HFF-Myc (cell line): ENCODE measurements around the gene USP10.

Experiments used
- DNase-seq: peaks from one replicate; pipeline ENCODE4 v3.0.0-alpha.2; 2011; ENCODE audit warnings: low read depth; ENCODE audit errors: extremely low read depth
- H3K4me3 ChIP-seq: replicated peaks from 2 replicates; pipeline ENCODE4 v1.5.1; 2011; ENCODE audit warnings: low read depth, mild to moderate bottlenecking, control low read depth, low read length
- TF ChIP-seq, protein P1 (sequence below): IDR thresholded peaks from 2 replicates; pipeline ENCODE4 v1.5.1; 2012; ENCODE audit warnings: mild to moderate bottlenecking, low read depth, low read length, control low read depth; ENCODE audit errors: missing control alignments

Gene USP10

DNA sequence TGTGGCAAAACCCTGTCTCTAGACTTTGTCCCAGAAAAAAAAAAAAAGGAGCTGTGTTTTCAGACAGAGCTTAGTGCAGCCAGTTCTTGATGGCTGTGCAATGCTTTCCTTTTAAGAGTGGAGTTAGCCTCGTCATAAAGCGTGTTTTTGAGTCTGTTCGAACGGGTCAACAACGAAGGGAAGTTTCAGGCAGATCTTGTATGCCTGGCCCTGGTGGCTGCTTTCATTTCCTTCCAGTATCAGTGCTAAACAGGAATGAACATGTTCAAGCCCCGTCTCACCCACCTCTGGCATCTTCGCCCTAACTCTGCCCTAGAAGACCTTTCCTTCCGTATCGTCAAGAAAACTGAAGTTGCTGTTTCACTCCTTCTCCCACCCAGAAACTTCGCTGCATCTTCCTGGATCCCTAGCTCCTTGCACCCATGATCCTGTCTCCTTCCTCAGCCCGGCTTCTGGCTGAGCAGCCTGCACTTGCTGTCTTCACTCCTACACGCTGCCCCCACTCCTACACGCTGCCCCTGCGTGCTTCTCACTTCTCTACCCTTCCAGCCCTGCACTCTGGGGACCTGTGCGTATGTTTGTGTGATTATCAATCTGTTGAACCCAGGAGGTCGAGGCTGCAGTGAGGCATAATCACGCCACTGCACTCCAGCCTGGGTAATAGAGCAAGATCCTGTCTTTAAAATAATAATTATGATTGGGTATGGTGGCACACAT, 55.3 kb downstream of the USP10 start:
- no peak for DNase-seq
- TF ChIP-seq, protein P1, sequence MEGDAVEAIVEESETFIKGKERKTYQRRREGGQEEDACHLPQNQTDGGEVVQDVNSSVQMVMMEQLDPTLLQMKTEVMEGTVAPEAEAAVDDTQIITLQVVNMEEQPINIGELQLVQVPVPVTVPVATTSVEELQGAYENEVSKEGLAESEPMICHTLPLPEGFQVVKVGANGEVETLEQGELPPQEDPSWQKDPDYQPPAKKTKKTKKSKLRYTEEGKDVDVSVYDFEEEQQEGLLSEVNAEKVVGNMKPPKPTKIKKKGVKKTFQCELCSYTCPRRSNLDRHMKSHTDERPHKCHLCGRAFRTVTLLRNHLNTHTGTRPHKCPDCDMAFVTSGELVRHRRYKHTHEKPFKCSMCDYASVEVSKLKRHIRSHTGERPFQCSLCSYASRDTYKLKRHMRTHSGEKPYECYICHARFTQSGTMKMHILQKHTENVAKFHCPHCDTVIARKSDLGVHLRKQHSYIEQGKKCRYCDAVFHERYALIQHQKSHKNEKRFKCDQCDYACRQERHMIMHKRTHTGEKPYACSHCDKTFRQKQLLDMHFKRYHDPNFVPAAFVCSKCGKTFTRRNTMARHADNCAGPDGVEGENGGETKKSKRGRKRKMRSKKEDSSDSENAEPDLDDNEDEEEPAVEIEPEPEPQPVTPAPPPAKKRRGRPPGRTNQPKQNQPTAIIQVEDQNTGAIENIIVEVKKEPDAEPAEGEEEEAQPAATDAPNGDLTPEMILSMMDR, result no peak
- H3K4me3 ChIP-seq, result no peak overlapping the region

DNA sequence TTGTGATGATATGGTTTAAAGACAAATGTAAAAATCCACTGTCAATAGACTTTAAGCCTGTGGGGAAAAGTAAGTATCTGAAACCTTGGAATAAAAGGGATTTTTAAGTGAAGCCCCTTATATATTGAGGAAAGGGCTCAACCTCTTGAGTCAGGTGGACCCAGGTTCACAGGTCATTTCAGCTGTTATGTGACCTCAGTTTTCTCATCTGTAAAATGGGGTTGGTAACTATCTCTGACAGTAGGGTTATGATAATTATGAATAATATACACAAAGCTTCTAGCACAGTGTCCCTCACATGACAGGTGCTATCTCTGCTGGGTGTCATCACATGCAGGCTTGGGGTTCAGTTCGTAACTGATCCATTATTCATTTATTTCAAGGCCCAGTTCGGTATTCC, 57.0 kb downstream of the USP10 start:
- no peak for DNase-seq
- TF ChIP-seq, protein P1, result no peak
- no peak overlapping the region for H3K4me3 ChIP-seq

DNA sequence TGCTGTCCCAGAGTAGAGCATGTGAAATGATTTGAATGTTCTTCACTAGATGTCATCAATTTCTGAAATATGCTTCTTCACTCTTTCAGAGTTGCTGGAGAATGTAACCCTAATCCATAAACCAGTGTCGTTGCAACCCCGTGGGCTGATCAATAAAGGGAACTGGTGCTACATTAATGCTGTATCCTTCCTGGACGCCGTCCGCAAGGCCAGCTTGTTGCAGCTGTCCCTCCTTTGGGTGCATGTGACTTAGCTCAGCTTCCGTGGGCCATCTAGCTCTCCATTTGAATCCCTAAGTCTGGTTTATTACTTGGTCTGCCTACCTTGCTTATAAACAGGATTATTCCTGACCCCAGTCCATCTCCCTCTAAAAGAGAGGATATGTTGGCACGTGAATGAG, 58.8 kb downstream of the USP10 start:
- TF ChIP-seq, protein P1, result no peak
- H3K4me3 ChIP-seq, result no peak overlapping the region
- no peak for DNase-seq

DNA sequence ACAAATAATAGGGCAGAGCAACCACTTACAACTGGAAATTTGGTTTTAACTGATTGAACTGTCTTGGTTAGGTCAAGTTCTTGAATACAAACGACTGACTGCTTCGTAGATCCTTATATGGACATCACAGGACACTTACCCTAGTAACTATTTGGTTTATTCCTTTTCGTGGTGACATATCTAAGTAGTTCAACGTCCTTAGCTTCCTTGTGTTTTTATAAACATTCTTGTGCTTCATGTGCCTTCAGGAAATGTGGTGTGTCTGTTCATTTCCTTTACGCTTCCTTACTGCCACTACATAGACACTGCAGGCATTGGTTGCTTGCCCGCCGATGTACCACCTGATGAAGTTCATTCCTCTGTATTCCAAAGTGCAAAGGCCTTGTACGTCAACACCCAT, 59.3 kb downstream of the USP10 start:
- no peak overlapping the region for H3K4me3 ChIP-seq
- TF ChIP-seq, protein P1, result no peak
- DNase-seq, result no peak

DNA sequence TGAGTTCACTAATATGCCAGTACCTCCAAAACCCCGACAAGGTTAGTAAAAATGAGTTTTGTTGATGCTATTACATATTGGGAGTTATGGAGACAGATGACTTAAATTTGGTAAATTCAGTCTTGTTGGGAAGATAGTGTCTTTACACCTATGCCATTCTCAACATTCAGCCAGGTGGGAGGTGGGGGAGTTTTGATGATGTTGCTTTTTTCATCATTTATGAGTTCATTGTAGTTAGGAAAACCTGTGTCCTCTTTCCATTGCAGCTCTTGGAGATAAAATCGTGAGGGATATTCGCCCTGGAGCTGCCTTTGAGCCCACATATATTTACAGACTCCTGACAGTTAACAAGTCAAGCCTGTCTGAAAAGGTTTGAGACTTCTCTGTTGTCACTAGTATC, 60.1 kb downstream of the USP10 start:
- TF ChIP-seq, protein P1, result no peak
- no peak for DNase-seq
- no peak overlapping the region for H3K4me3 ChIP-seq

DNA sequence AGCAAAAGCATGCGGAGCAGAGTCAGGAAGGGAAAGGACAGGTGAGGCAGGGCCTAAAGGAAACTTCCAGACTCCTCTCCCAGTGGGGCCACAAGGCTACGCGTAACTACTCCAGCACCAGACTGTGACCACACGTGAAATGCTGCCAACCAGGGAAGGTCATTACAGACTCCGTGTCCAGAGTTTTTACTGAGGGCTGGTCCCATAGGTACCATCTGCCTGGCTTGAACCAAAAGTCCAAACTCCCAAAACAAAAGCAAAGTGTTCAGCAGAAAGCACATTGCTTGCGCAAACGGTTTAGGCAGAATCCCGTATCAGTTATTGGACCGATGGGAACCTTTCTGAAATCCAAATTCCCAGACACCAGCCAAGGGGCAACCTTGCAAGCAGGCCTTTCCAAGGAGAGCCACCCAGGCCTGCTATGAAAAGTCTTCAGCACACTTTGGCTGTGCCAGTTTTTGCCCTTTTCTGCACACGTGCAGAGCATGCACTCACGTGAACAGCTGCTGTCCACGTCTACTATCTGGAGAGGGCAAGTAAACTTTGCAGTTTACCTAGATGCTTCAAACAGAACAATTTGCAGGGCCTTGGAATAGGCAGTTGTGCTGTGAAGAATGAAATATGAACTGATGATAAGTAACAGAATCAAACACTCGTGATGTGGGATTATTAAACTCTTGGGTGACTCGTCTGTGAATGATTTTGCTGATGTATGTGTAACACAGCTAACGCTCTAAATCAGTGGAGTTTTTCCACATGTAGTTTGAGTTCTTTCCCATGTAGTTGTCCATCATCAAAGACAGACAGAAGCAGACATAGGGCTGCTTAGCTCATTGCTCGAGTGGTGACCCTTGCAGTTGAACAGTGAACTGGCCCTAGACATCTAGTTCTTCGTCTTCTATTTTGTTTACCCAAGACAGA, 61.9 kb downstream of the USP10 start:
- no peak for DNase-seq
- TF ChIP-seq, protein P1, result no peak
- no peak overlapping the region for H3K4me3 ChIP-seq
